ENCODE results near the gene EZH2.

Gene EZH2

GRCh38 chr7:148774471-148774870 lies 109.6 kb downstream of the EZH2 start:
- H3K36me3 ChIP-seq (ENCODE audit: control insufficient read depth, insufficient read depth, low read length), result peaks cover 2% of the 10 kb centered on the region; the same call in 1 of the 2 replicates
- no peak overlapping the region for H3K27ac ChIP-seq (ENCODE audit: low read length)
- H3K4me3 ChIP-seq (ENCODE audit: low read length), result no peak overlapping the region
- H3K9me3 ChIP-seq (ENCODE audit: control insufficient read depth, insufficient read depth, low read length), result no peaks in the 10 kb centered on the region
- H3K27me3 ChIP-seq (ENCODE audit: control insufficient read depth, insufficient read depth, low read length), result no peaks in the 10 kb centered on the region
- DNase-seq (ENCODE audit: low read depth, low spot score), result no peak
- no peaks in the 10 kb centered on the region for H3K4me1 ChIP-seq (ENCODE audit: control insufficient read depth, insufficient read depth, low read length)
- WGBS (ENCODE audit: insufficient coverage, insufficient read length), result no CpG with 5 or more reads among the region's 1 CpG

- H3K36me3 ChIP-seq (ENCODE audit: control insufficient read depth, insufficient read depth, low read length), result peaks cover 3% of the 10 kb centered on the region
- no peak for DNase-seq (ENCODE audit: low read depth, low spot score)
- H3K4me3 ChIP-seq (ENCODE audit: low read length), result no peak overlapping the region
- H3K4me1 ChIP-seq (ENCODE audit: control insufficient read depth, insufficient read depth, low read length), result no peaks in the 10 kb centered on the region
- no CpG with 5 or more reads among the region's 10 CpGs for WGBS (ENCODE audit: insufficient coverage, insufficient read length)
- H3K9me3 ChIP-seq (ENCODE audit: control insufficient read depth, insufficient read depth, low read length), result no peaks in the 10 kb centered on the region
- H3K27me3 ChIP-seq (ENCODE audit: control insufficient read depth, insufficient read depth, low read length), result no peaks in the 10 kb centered on the region
- H3K27ac ChIP-seq (ENCODE audit: low read length), result no peak overlapping the region
These were observed 110.8 kb downstream of the EZH2 start for GRCh38 chr7:148773334-148773733.

GRCh38 chr7:148772297-148773089 lies 111.6 kb downstream of the EZH2 start:
- Histone ChIP-seq H3K9me3 (ENCODE audit: control insufficient read depth, insufficient read depth, low read length) (no peaks in the 10 kb centered on the region), H3K4me1 (ENCODE audit: control insufficient read depth, insufficient read depth, low read length) (no peaks in the 10 kb centered on the region), H3K27ac (ENCODE audit: low read length) (no peak overlapping the region), H3K27me3 (ENCODE audit: control insufficient read depth, insufficient read depth, low read length) (no peaks in the 10 kb centered on the region), H3K36me3 (ENCODE audit: control insufficient read depth, insufficient read depth, low read length) (peaks cover 6% of the 10 kb centered on the region), H3K4me3 (ENCODE audit: low read length) (no peak overlapping the region)
- WGBS (ENCODE audit: insufficient coverage, insufficient read length), result no CpG with 5 or more reads among the region's 8 CpGs
- DNase-seq (ENCODE audit: low read depth, low spot score), result no peak

GRCh38 chr7:148770004-148770403 lies 114.1 kb downstream of the EZH2 start:
- no CpG with 5 or more reads among the region's 6 CpGs for WGBS (ENCODE audit: insufficient coverage, insufficient read length)
- H3K36me3 ChIP-seq (ENCODE audit: control insufficient read depth, insufficient read depth, low read length), result peaks cover 6% of the 10 kb centered on the region
- no peaks in the 10 kb centered on the region for H3K9me3 ChIP-seq (ENCODE audit: control insufficient read depth, insufficient read depth, low read length)
- no peaks in the 10 kb centered on the region for H3K4me1 ChIP-seq (ENCODE audit: control insufficient read depth, insufficient read depth, low read length)
- no peak for DNase-seq (ENCODE audit: low read depth, low spot score)
- H3K27me3 ChIP-seq (ENCODE audit: control insufficient read depth, insufficient read depth, low read length), result no peaks in the 10 kb centered on the region
- H3K27ac ChIP-seq (ENCODE audit: low read length), result no peak overlapping the region
- no peak overlapping the region for H3K4me3 ChIP-seq (ENCODE audit: low read length)

GRCh38 chr7:148763622-148764021 lies 120.5 kb downstream of the EZH2 start:
- H3K36me3 ChIP-seq (ENCODE audit: control insufficient read depth, insufficient read depth, low read length), result peaks cover 3% of the 10 kb centered on the region
- no peak overlapping the region for H3K4me3 ChIP-seq (ENCODE audit: low read length)
- no peak overlapping the region for H3K27ac ChIP-seq (ENCODE audit: low read length)
- no peak for DNase-seq (ENCODE audit: low read depth, low spot score)
- H3K9me3 ChIP-seq (ENCODE audit: control insufficient read depth, insufficient read depth, low read length), result no peaks in the 10 kb centered on the region
- no peaks in the 10 kb centered on the region for H3K27me3 ChIP-seq (ENCODE audit: control insufficient read depth, insufficient read depth, low read length)
- no peaks in the 10 kb centered on the region for H3K4me1 ChIP-seq (ENCODE audit: control insufficient read depth, insufficient read depth, low read length)

GRCh38 chr7:148761499-148762278 lies 122.4 kb downstream of the EZH2 start:
- H3K4me1 ChIP-seq (ENCODE audit: control insufficient read depth, insufficient read depth, low read length), result no peaks in the 10 kb centered on the region
- no CpG with 5 or more reads among the region's 12 CpGs for WGBS (ENCODE audit: insufficient coverage, insufficient read length)
- no peak for DNase-seq (ENCODE audit: low read depth, low spot score)
- no peaks in the 10 kb centered on the region for H3K9me3 ChIP-seq (ENCODE audit: control insufficient read depth, insufficient read depth, low read length)
- H3K4me3 ChIP-seq (ENCODE audit: low read length), result no peak overlapping the region
- H3K27me3 ChIP-seq (ENCODE audit: control insufficient read depth, insufficient read depth, low read length), result no peaks in the 10 kb centered on the region
- no peaks in the 10 kb centered on the region; the same call in 1 of the 2 replicates for H3K36me3 ChIP-seq (ENCODE audit: control insufficient read depth, insufficient read depth, low read length)
- no peak overlapping the region for H3K27ac ChIP-seq (ENCODE audit: low read length)

All from iPS DF 6.9 (cell line).